ENCODE data around the gene HNRNPR. TPM values are rescaled to one million over a fixed set of nuclear protein-coding genes. Genes with fewer than 3 reads are reported as not detected.

The HNRNPR gene
- total and polyA plus RNA-seq, 9 of the 15 experiments (the other 6 are each of a cell fraction or from before 2014, with no cell fraction given), result 80.9 to 372 (median 301) TPM

DNA sequence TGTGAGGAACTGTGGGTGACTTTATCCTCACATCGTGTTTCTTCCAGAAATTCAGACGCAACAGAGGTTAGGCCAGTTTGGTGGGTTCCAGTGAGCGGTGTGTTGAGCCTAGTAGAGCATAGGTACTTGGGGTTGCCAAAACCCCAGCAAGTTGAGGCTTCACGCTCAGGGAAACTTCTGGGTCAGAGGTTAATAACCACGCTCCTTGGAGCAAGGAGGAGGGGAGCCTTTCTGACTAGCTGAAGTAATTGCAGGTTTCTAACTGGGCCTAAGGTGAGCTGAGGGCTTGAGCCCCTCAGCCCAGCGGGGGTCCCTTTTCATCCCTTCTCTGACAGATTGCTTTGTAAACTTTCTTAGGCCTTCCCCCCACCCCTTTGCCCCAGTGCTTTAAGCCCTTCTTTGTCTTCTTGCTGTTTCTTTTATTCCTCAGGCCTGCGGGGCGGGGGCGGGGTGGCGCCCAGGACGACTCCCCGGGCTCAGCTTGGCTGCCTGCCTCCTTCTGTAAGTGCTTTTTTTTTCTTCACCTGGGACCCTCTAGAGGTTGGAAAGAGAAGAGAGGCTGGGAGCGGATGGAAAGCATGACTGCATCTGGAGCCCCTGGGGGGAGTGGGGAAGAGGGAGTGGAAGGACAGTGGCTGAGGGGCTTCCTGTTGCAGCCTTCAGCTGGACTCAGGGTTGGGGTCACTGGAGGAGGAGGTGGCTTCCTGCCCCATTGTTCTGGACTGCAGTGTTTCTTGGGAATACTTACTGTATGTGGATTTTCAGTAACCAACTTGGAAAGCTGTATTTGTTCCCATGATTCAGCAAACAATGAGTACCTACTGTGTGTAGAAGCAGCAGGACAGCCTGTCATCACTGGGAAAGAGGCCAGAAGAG is 26.9 kb upstream of the HNRNPR start (continued):
- TF ChIP-seq ZNF561 (CRISPR knock-in tag; conservative IDR thresholded peaks at IDR 0.05) (no peak), ZBED1 (IDR thresholded peaks at IDR 0.05) (no peak), LEF1 (IDR thresholded peaks at IDR 0.05) (peak; percentile 46; the same call in 1 of the 2 replicates), ZBTB7A (IDR thresholded peaks at IDR 0.05; ENCODE audit: borderline replicate concordance, control insufficient read depth, low read depth, low read length) (peak; percentile 85; the same call in 1 of the 2 replicates), HNRNPUL1 (IDR thresholded peaks at IDR 0.05; ENCODE audit: low read length) (no peak), MAFK (IDR thresholded peaks at IDR 0.05; ENCODE audit: low read length) (no peak), TCFL5 (CRISPR knock-in tag; conservative IDR thresholded peaks at IDR 0.05) (no peak), ZKSCAN1 (IDR thresholded peaks at IDR 0.05; ENCODE audit: low read depth, low read length) (peak; percentile 97), ZNF431 (CRISPR knock-in tag; IDR thresholded peaks at IDR 0.05) (no peak), CTBP1 (IDR thresholded peaks at IDR 0.05; ENCODE audit: borderline replicate concordance) (no peak), ELF4 (CRISPR knock-in tag; IDR thresholded peaks at IDR 0.05) (no peak), ZNF316 (IDR thresholded peaks at IDR 0.05) (peak; percentile 46; the same call in 1 of the 2 replicates), SAFB2 (IDR thresholded peaks at IDR 0.05; ENCODE audit: borderline replicate concordance, low read depth, low read length, severe bottlenecking) (no peak), CHD1 (IDR thresholded peaks at IDR 0.05; ENCODE audit: low read length) (peak; percentile 17), HNRNPH1 (optimal IDR thresholded peaks at IDR 0.05; ENCODE audit: low read depth, low read length) (no peak), MCM7 (IDR thresholded peaks at IDR 0.05) (no peak), ILF3 (IDR thresholded peaks at IDR 0.05; ENCODE audit: borderline replicate concordance) (no peak), NFIC (IDR thresholded peaks at IDR 0.05) (0 out of 2 replicates have a peak, but pooled peaks have one; percentile 39), RBM17 (IDR thresholded peaks at IDR 0.05; ENCODE audit: borderline replicate concordance, low read depth, low read length) (no peak), SIN3A (IDR thresholded peaks at IDR 0.05; ENCODE audit: borderline replicate concordance in 2 of 2, control insufficient read depth in 1 of 2, low read depth in 2 of 2, low read length in 2 of 2) (no peak), ETV1 (tag; conservative IDR thresholded peaks at IDR 0.05; ENCODE audit: low read depth) (0 out of 2 replicates have a peak, but pooled peaks have one; percentile 11)
- TF ChIP-seq, protein P1, sequence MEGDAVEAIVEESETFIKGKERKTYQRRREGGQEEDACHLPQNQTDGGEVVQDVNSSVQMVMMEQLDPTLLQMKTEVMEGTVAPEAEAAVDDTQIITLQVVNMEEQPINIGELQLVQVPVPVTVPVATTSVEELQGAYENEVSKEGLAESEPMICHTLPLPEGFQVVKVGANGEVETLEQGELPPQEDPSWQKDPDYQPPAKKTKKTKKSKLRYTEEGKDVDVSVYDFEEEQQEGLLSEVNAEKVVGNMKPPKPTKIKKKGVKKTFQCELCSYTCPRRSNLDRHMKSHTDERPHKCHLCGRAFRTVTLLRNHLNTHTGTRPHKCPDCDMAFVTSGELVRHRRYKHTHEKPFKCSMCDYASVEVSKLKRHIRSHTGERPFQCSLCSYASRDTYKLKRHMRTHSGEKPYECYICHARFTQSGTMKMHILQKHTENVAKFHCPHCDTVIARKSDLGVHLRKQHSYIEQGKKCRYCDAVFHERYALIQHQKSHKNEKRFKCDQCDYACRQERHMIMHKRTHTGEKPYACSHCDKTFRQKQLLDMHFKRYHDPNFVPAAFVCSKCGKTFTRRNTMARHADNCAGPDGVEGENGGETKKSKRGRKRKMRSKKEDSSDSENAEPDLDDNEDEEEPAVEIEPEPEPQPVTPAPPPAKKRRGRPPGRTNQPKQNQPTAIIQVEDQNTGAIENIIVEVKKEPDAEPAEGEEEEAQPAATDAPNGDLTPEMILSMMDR (IDR thresholded peaks at IDR 0.05 in 2 of 3, conservative IDR thresholded peaks at IDR 0.05 in 1 of 3; ENCODE audit: insufficient read depth in 2 of 3, low read depth in 1 of 3, low read length in 3 of 3), result peak; percentile 20 to 37 (median 21); a peak in 2 of 6 replicates
- TF ChIP-seq, protein P2, sequence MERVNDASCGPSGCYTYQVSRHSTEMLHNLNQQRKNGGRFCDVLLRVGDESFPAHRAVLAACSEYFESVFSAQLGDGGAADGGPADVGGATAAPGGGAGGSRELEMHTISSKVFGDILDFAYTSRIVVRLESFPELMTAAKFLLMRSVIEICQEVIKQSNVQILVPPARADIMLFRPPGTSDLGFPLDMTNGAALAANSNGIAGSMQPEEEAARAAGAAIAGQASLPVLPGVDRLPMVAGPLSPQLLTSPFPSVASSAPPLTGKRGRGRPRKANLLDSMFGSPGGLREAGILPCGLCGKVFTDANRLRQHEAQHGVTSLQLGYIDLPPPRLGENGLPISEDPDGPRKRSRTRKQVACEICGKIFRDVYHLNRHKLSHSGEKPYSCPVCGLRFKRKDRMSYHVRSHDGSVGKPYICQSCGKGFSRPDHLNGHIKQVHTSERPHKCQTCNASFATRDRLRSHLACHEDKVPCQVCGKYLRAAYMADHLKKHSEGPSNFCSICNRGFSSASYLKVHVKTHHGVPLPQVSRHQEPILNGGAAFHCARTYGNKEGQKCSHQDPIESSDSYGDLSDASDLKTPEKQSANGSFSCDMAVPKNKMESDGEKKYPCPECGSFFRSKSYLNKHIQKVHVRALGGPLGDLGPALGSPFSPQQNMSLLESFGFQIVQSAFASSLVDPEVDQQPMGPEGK (CRISPR knock-in tag; IDR thresholded peaks at IDR 0.05; ENCODE audit: borderline replicate concordance), result no peak

Measured in K562 (cell line).